ENCODE measurements around the gene ACTN3. TPM values are rescaled to one million over a fixed set of nuclear protein-coding genes. Genes with fewer than 3 reads are reported as not detected.
"Not testable (repeated sequence)": the region's sequence is repeated elsewhere in the genome, so short reads cannot be mapped to it uniquely, and the experiment has no call there.

Gene ACTN3
- total RNA-seq, 1 experiment from 2014 or later: not detected

DNA sequence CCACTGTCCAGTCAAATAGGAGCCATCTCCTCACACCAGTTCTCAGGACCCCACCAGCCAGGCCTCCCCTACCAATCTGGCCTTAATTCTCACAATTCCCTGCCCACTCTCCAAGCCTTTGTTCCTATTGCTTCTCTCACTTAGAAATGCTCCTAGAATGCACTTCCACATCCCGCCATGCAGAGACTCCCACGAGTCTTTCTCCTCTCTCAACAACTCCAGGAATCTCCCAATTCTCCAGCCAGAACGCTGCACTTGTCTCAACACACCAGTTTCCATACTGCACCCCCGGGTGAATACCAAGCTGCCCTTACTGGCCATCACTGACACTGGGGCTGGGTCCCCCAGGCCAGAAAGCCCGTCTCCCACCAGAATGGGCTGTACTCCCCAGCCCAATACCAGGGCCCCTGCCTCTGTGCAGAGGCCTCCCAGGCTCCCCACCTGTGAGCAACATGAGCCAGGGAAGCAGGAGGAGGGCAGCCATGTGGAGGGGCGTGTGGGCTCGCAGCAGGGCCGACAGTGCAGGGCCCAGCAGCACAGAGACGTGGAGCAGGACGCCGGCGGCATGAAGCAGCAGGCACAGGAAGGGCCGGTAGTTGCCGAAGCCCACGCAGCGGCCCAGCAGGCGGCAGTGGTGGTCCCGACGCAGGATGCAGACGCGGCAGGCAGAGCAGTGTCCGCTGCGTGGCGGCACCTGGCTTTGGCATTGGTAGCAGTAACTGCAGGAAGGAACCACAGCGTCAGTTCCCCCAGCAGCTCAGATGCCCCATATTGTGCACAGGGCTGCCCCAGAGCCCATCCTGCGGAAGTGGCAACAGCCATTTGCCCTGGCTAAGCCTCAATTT lies 3.2 kb upstream of the ACTN3 start:
- no peak for TF ChIP-seq CTCF (IDR thresholded peaks at IDR 0.05; ENCODE audit: insufficient read depth in 1 of 2, low read depth in 1 of 2, low read length in 1 of 2, severe bottlenecking in 1 of 2, unreplicated experiment in 1 of 2)
- peaks cover 25% of the 10 kb centered on the region for H3K4me1 ChIP-seq
- DNase-seq: no peak
- Mint-ChIP-seq H3K4me1 (ENCODE audit: low read depth, unreplicated experiment) (peaks cover 7% of the 10 kb centered on the region), H3K27ac (ENCODE audit: unreplicated experiment) (no peak overlapping the region), H3K9me3 (ENCODE audit: unreplicated experiment) (no peaks in the 10 kb centered on the region), H3K4me3 (ENCODE audit: unreplicated experiment) (no peak overlapping the region), H3K36me3 (ENCODE audit: insufficient read depth, unreplicated experiment) (peaks cover 25% of the 10 kb centered on the region), H3K27me3 (ENCODE audit: insufficient read depth, unreplicated experiment) (no peaks in the 10 kb centered on the region)
- no peaks in the 10 kb centered on the region for H3K27me3 ChIP-seq (replicated peaks; ENCODE audit: control insufficient read depth, insufficient read depth, low read length)
- H3K4me3 ChIP-seq (ENCODE audit: low read depth, low read length): no peak overlapping the region
- CTCF ChIA-PET: interaction anchor here (1.1 kb wide), 1 partner anchor 135 kb away, joined by 3 read pairs; no protein-coding TSS in a partner anchor
- no peaks in the 10 kb centered on the region for H3K9me3 ChIP-seq
- BruUV-seq (replicated peaks): no TSS peak
- no peaks in the 10 kb centered on the region; the same call in 1 of the 2 replicates for H3K36me3 ChIP-seq (ENCODE audit: control insufficient read depth, insufficient read depth, low read length)
- POLR2A ChIA-PET: no interaction called here
- intact Hi-C loops (cut with micrococcal nuclease; ENCODE audit: unreplicated experiment): no loop called here

GRCh38 chr11:66544952-66545351 lies 1.8 kb upstream of the ACTN3 start:
- intact Hi-C loops (cut with micrococcal nuclease; ENCODE audit: unreplicated experiment): loop anchor here (5.0 kb wide), 2 partner anchors 47 to 72 kb away; partner anchors contain the start of genes CCDC87, CCS and RBM14
- Mint-ChIP-seq H3K4me1 (ENCODE audit: low read depth, unreplicated experiment) (peaks cover 15% of the 10 kb centered on the region), H3K36me3 (ENCODE audit: insufficient read depth, unreplicated experiment) (peaks cover 20% of the 10 kb centered on the region), H3K27ac (ENCODE audit: unreplicated experiment) (peak overlapping the region; percentile 60), H3K4me3 (ENCODE audit: unreplicated experiment) (peak overlapping the region; percentile 84)
- not testable (repeated sequence) for H3K9me3 Mint-ChIP-seq (ENCODE audit: unreplicated experiment); H3K27me3 Mint-ChIP-seq (ENCODE audit: insufficient read depth, unreplicated experiment); H3K27me3 ChIP-seq (replicated peaks; ENCODE audit: control insufficient read depth, insufficient read depth, low read length); H3K36me3 ChIP-seq (ENCODE audit: control insufficient read depth, insufficient read depth, low read length); H3K9me3 ChIP-seq; DNase-seq
- CTCF ChIA-PET: interaction anchor here (1.5 to 2.2 kb wide), 2 partner anchors 47 to 133 kb away, joined by 12 to 31 read pairs; partner anchors contain the start of genes CCDC87, CCS and RBM4B
- POLR2A ChIA-PET: interaction anchor here (1.2 to 1.9 kb wide), 5 partner anchors 48 to 298 kb away, joined by 4 to 31 read pairs (median 13); partner anchors contain the start of genes CCDC87, DPP3, RBM14 and RCE1
- peaks cover 25% of the 10 kb centered on the region for H3K4me1 ChIP-seq
- BruUV-seq (replicated peaks): TSS peak; percentile 82
- peak overlapping the region; percentile 59 for H3K4me3 ChIP-seq (ENCODE audit: low read depth, low read length)

DNA sequence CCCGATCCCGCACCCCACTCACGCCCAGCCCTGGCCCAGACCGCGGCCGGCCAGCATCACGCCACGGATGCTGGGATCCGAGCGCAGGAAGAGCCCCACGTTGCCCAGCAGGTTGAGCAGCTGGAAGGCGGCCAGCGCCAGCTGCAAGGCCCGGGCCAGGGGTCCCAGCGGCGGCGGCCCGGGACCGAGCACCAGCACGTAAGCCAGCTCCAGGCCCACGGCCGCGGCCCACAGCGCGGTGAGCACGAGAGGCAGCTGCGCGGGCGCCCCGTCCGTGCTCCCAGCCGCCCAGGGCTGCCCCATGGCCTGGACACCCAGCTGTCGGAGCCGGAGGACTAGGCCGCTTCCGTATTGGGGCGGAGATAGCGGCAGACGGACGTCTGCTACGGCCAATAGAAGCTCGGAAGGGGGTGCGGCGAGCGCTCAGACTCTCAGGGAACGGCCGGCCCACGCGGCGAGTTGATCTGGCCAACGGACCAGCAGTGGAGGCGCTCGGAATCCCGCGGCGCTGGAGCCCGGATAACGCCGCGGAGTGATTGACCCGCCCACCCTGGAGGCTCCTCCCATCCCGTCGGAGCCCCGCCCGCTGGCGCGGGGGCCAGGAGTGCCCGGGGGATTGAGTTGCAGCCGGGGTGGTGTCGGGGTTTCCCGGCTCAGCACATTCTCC lies 869 bp upstream of the ACTN3 start, which contains the start of gene ZDHHC24:
ZDHHC24 (minus strand) TSS at position 348 of the 667 bp plus-strand sequence; CDS start at position 303, 45 bp downstream.
- H3K9me3 Mint-ChIP-seq (ENCODE audit: unreplicated experiment): no peaks in the 10 kb centered on the region
- no TSS peak for BruUV-seq (replicated peaks)
- POLR2A ChIA-PET: interaction anchor here (0.5 to 1.9 kb wide), 16 partner anchors 8 to 297 kb away, joined by 3 to 31 read pairs (median 5); partner anchors contain the start of genes CCDC87, DPP3, PELI3 and RBM14
- no peaks in the 10 kb centered on the region for H3K27me3 Mint-ChIP-seq (ENCODE audit: insufficient read depth, unreplicated experiment)
- intact Hi-C loops (cut with micrococcal nuclease; ENCODE audit: unreplicated experiment): loop anchor here (1.0 to 5.0 kb wide), 4 partner anchors 46 to 131 kb away; partner anchors contain the start of genes CCDC87, CCS, DPP3 and RBM14
- Histone ChIP-seq H3K27me3 (replicated peaks; ENCODE audit: control insufficient read depth, insufficient read depth, low read length) (no peaks in the 10 kb centered on the region), H3K4me3 (ENCODE audit: low read depth, low read length) (peak within 1 kb of the TSS; percentile 59), H3K9me3 (no peaks in the 10 kb centered on the region), H3K36me3 (ENCODE audit: control insufficient read depth, insufficient read depth, low read length) (no peaks in the 10 kb centered on the region), H3K4me1 (peaks cover 22% of the 10 kb centered on the region)
- H3K4me3 Mint-ChIP-seq (ENCODE audit: unreplicated experiment): peak within 1 kb of the TSS; percentile 84
- H3K4me1 Mint-ChIP-seq (ENCODE audit: low read depth, unreplicated experiment): peaks cover 15% of the 10 kb centered on the region
- peak within 1 kb of the TSS; percentile 60 for H3K27ac Mint-ChIP-seq (ENCODE audit: unreplicated experiment)
- no peak for TF ChIP-seq CTCF (IDR thresholded peaks at IDR 0.05; ENCODE audit: insufficient read depth in 1 of 2, low read depth in 1 of 2, low read length in 1 of 2, severe bottlenecking in 1 of 2, unreplicated experiment in 1 of 2)
- peak; percentile 99 for DNase-seq
- peaks cover 17% of the 10 kb centered on the region for H3K36me3 Mint-ChIP-seq (ENCODE audit: insufficient read depth, unreplicated experiment)
- CTCF ChIA-PET: interaction anchor here (0.5 to 2.2 kb wide), 7 partner anchors 45 to 136 kb away, joined by 3 to 31 read pairs (median 7); partner anchors contain the start of genes CCDC87, CCS, DPP3 and RBM4B
